Measurements from ENCODE around the gene GPR55. TPM values are rescaled to one million over a fixed set of nuclear protein-coding genes. Genes with fewer than 3 reads are reported as not detected.

The GPR55 gene
- total RNA-seq, 1 donor from 2014 or later: 0.28 TPM

GRCh38 chr2:230871361-230872150 lies 53.5 kb downstream of the GPR55 start:
- Mint-ChIP-seq H3K9me3 (ENCODE audit: unreplicated experiment) (no peaks in the 10 kb centered on the region), H3K27ac (ENCODE audit: unreplicated experiment) (peak overlapping the region; percentile 13), H3K27me3 (ENCODE audit: unreplicated experiment) (peaks cover 15% of the 10 kb centered on the region), H3K4me1 (ENCODE audit: unreplicated experiment) (peaks cover 50% of the 10 kb centered on the region), H3K4me3 (ENCODE audit: unreplicated experiment) (no peak overlapping the region), H3K36me3 (ENCODE audit: low read depth, unreplicated experiment) (peaks cover 11% of the 10 kb centered on the region)
- no peak for TF ChIP-seq CTCF (IDR thresholded peaks at IDR 0.05; ENCODE audit: unreplicated experiment)
- DNase-seq (ENCODE audit: low spot score): no peak

- peaks cover 15% of the 10 kb centered on the region for H3K27me3 Mint-ChIP-seq (ENCODE audit: unreplicated experiment)
- peaks cover 52% of the 10 kb centered on the region for H3K4me1 Mint-ChIP-seq (ENCODE audit: unreplicated experiment)
Measured at GRCh38 chr2:230870544-230871360, 54.3 kb downstream of the GPR55 start.

GRCh38 chr2:230869914-230870543 lies 55.0 kb downstream of the GPR55 start:
- no peak for DNase-seq (ENCODE audit: low spot score)
- H3K27me3 Mint-ChIP-seq (ENCODE audit: unreplicated experiment): peaks cover 15% of the 10 kb centered on the region
- H3K4me3 Mint-ChIP-seq (ENCODE audit: unreplicated experiment): no peak overlapping the region
- no peaks in the 10 kb centered on the region for H3K9me3 Mint-ChIP-seq (ENCODE audit: unreplicated experiment)
- H3K36me3 Mint-ChIP-seq (ENCODE audit: low read depth, unreplicated experiment): no peaks in the 10 kb centered on the region
- H3K4me1 Mint-ChIP-seq (ENCODE audit: unreplicated experiment): peaks cover 52% of the 10 kb centered on the region
- H3K27ac Mint-ChIP-seq (ENCODE audit: unreplicated experiment): peak overlapping the region; percentile 31
- TF ChIP-seq CTCF (IDR thresholded peaks at IDR 0.05; ENCODE audit: unreplicated experiment): no peak

More at GRCh38 chr2:230870544-230871360, 54.3 kb downstream of the GPR55 start:
- TF ChIP-seq CTCF (IDR thresholded peaks at IDR 0.05; ENCODE audit: unreplicated experiment): no peak
- peaks cover 5% of the 10 kb centered on the region for H3K36me3 Mint-ChIP-seq (ENCODE audit: low read depth, unreplicated experiment)
- no peaks in the 10 kb centered on the region for H3K9me3 Mint-ChIP-seq (ENCODE audit: unreplicated experiment)
- DNase-seq (ENCODE audit: low spot score): no peak
- H3K4me3 Mint-ChIP-seq (ENCODE audit: unreplicated experiment): peak overlapping the region; percentile 31
- no peak overlapping the region for H3K27ac Mint-ChIP-seq (ENCODE audit: unreplicated experiment)

GRCh38 chr2:230868947-230869913 lies 55.8 kb downstream of the GPR55 start:
- H3K27me3 Mint-ChIP-seq (ENCODE audit: unreplicated experiment): peaks cover 16% of the 10 kb centered on the region

More at GRCh38 chr2:230868947-230869913, 55.8 kb downstream of the GPR55 start:
- Mint-ChIP-seq H3K9me3 (ENCODE audit: unreplicated experiment) (no peaks in the 10 kb centered on the region), H3K4me3 (ENCODE audit: unreplicated experiment) (peak overlapping the region; percentile 81), H3K36me3 (ENCODE audit: low read depth, unreplicated experiment) (no peaks in the 10 kb centered on the region), H3K27ac (ENCODE audit: unreplicated experiment) (peak overlapping the region; percentile 82), H3K4me1 (ENCODE audit: unreplicated experiment) (peaks cover 56% of the 10 kb centered on the region)
- no peak for DNase-seq (ENCODE audit: low spot score)
- no peak for TF ChIP-seq CTCF (IDR thresholded peaks at IDR 0.05; ENCODE audit: unreplicated experiment)
